GM19099 (cell line): Measurements from ENCODE around the gene SP6.

ENCODE experiments used
- POLR2A ChIP-seq: IDR thresholded peaks from 3 replicates; pipeline ENCODE4 v1.6.1; 2011; ENCODE audit warnings: low read depth; ENCODE audit not compliant: insufficient read length; ENCODE audit errors: extremely low read depth

The SP6 gene

GRCh38 chr17:47848198-47848513 lies 2.8 kb downstream of the SP6 start:
- TF ChIP-seq POLR2A, result no peak

- TF ChIP-seq POLR2A, result no peak
Observed at GRCh38 chr17:47847341-47848197, 3.4 kb downstream of the SP6 start.

GRCh38 chr17:47846716-47847340 lies 4.1 kb downstream of the SP6 start:
- no peak for TF ChIP-seq POLR2A

GRCh38 chr17:47845716-47846075 lies 5.3 kb downstream of the SP6 start:
- no peak for TF ChIP-seq POLR2A

- no peak for TF ChIP-seq POLR2A
Observed at GRCh38 chr17:47844814-47845715, 5.9 kb downstream of the SP6 start.

- TF ChIP-seq POLR2A, result no peak
Observed at GRCh38 chr17:47844227-47844626, 6.7 kb downstream of the SP6 start.

- no peak for TF ChIP-seq POLR2A
Observed at GRCh38 chr17:47843391-47843730, 7.6 kb downstream of the SP6 start.

- no peak for TF ChIP-seq POLR2A
Observed at GRCh38 chr17:47841488-47842291, 9.3 kb downstream of the SP6 start.

- TF ChIP-seq POLR2A, result peak; percentile 39
Observed at GRCh38 chr17:47840742-47841487, 10.0 kb downstream of the SP6 start, which contains the start of gene SCRN2. Gene SCRN2 (minus strand): TSS chr17:47841273. CDS start chr17:47840843, 430 bp downstream.

- no peak for TF ChIP-seq POLR2A
Observed at GRCh38 chr17:47840001-47840741, 10.8 kb downstream of the SP6 start.

- no peak for TF ChIP-seq POLR2A
Observed at GRCh38 chr17:47839071-47839470, 11.9 kb downstream of the SP6 start.

GRCh38 chr17:47838636-47839035 lies 12.3 kb downstream of the SP6 start:
- TF ChIP-seq POLR2A, result no peak

GRCh38 chr17:47837401-47838039 lies 13.4 kb downstream of the SP6 start:
- TF ChIP-seq POLR2A, result no peak
